GM12878 (cell line): ENCODE results near the gene EVA1A. TPM values are rescaled to one million over a fixed set of nuclear protein-coding genes. Genes with fewer than 3 reads are reported as not detected.

Experiments used
- ATAC-seq: fragments of 200-7000 bp; cut with Tn5 transposase; 3 replicates; pipeline ENCODE4 v1.9.1; 2020; ENCODE audit warnings: mild to moderate bottlenecking, moderate library complexity
- BruUV-seq: library from RNA; stranded (reverse); fragments of 400-500 nt; replicated peaks from 2 replicates; lab custom pipeline; 2021; lab: Mats Ljungman, UMichigan
- CTCF ChIA-PET: fragments of 300-600 bp; sonication (Branson Sonifier 250); formaldehyde crosslinking; extraction: SDS; loops from one replicate; lab custom pipeline; 2021; ENCODE audit warnings: inconsistent platforms; lab: Yijun Ruan, JAX
- POLR2A ChIA-PET: fragments of 350-600 bp; formaldehyde crosslinking; extraction: SDS; loops from one replicate; lab custom pipeline; 2021; ENCODE audit warnings: inconsistent platforms; lab: Charles Lee
- RAD21 ChIA-PET: fragments of 300-600 bp; sonication (Branson Sonifier 250); formaldehyde crosslinking; loops from one replicate; lab custom pipeline; 2023; ENCODE audit warnings: antibody characterized with exemption; ENCODE audit not compliant: unreplicated experiment; lab: Charles Lee
- SMC1A ChIA-PET: fragments of 300-600 bp; sonication (Branson Sonifier 250); formaldehyde crosslinking; loops from one replicate; lab custom pipeline; 2023; ENCODE audit not compliant: unreplicated experiment, uncharacterized antibody; lab: Charles Lee
- DNase-seq: peaks from one replicate; pipeline ENCODE4 v3.0.0-alpha.2; 2011; ENCODE audit warnings: low read depth, low spot score
- FAIRE-seq: peaks from 3 replicates; lab custom pipeline; 2011; peaks lifted over from hg19 to GRCh38; lab: Jason Lieb, UNC
- H2AFZ ChIP-seq: 2 replicates; pipeline ENCODE4 v1.6.0; 2011; ENCODE audit warnings: low read depth, low read length, control low read depth; ENCODE audit not compliant: control insufficient read depth
- H3K27ac ChIP-seq: 2 replicates; pipeline ENCODE4 v1.5.1; 2011; ENCODE audit warnings: control low read depth; ENCODE audit not compliant: control insufficient read depth, insufficient read depth
- H3K27me3 ChIP-seq, 2 experiments: replicated peaks in 1 of 2; 2 replicates each; pipeline versions ENCODE4 v1.6.0 to v1.6.1; 2011; ENCODE audit warnings: low read length in 1 of 2; ENCODE audit not compliant: control insufficient read depth in 2 of 2, insufficient read depth in 2 of 2
- H3K36me3 ChIP-seq, 2 experiments: 2 replicates each; pipeline ENCODE4 v1.5.1; 2011; ENCODE audit warnings: low read length in 1 of 2; ENCODE audit not compliant: control insufficient read depth in 2 of 2, insufficient read depth in 2 of 2
- H3K4me1 ChIP-seq: 2 replicates; pipeline ENCODE4 v1.6.1; 2011; ENCODE audit warnings: mild to moderate bottlenecking, low read length, moderate library complexity, mixed read lengths; ENCODE audit not compliant: control insufficient read depth, insufficient read depth
- H3K4me2 ChIP-seq: 2 replicates; pipeline ENCODE4 v1.6.0; 2011; ENCODE audit warnings: control low read depth; ENCODE audit not compliant: control insufficient read depth, insufficient read depth
- H3K4me3 ChIP-seq: fragments of 200-600 bp; sonication (generic); 2 replicates; pipeline ENCODE4 v1.5.1; 2016
- H3K79me2 ChIP-seq: 2 replicates; pipeline ENCODE4 v1.6.0; 2011; ENCODE audit warnings: low read length; ENCODE audit not compliant: control insufficient read depth, insufficient read depth
- H3K9ac ChIP-seq: 2 replicates; pipeline ENCODE4 v1.8.0; 2011; ENCODE audit warnings: low read length, control low read depth, mixed read lengths; ENCODE audit not compliant: control insufficient read depth, insufficient read depth
- H3K9me3 ChIP-seq: replicated peaks from 3 replicates; pipeline ENCODE4 v1.5.1; 2011; ENCODE audit warnings: mild to moderate bottlenecking, low read length; ENCODE audit not compliant: control insufficient read depth, insufficient read depth
- H4K20me1 ChIP-seq: 2 replicates; pipeline ENCODE4 v1.6.0; 2011; ENCODE audit not compliant: control insufficient read depth, insufficient read depth
- ASH2L ChIP-seq: fragments of 300-600, 200-600 bp; sonication (generic); IDR thresholded peaks from 2 replicates; pipeline ENCODE4 v1.6.1; 2017; ENCODE audit warnings: low read depth, mild to moderate bottlenecking, borderline replicate concordance
- BHLHE40 ChIP-seq, 2 experiments: fragments of 450-650 bp in 1 of 2; IDR thresholded peaks; 2 replicates each; pipeline ENCODE4 v1.6.1; 2011 to 2017; ENCODE audit warnings: low read depth in 2 of 2, borderline replicate concordance in 1 of 2, improper control_type of control experiment in 1 of 2, low read length in 1 of 2, mild to moderate bottlenecking in 1 of 2
- CHD2 ChIP-seq: IDR thresholded peaks from 2 replicates; pipeline ENCODE4 v1.6.1; 2011; ENCODE audit warnings: low read depth, low read length, improper control_type of control experiment, borderline replicate concordance
- DPF2 ChIP-seq: fragments of 450-650 bp; IDR thresholded peaks from 2 replicates; pipeline ENCODE4 v1.6.1; 2017; ENCODE audit warnings: mild to moderate bottlenecking
- EP300 ChIP-seq, 2 experiments: fragments of 150-350 bp in 1 of 2; IDR thresholded peaks; 2 replicates each; pipeline ENCODE4 v1.6.1; 2011 to 2012; ENCODE audit warnings: low read depth in 2 of 2, low read length in 2 of 2, borderline replicate concordance in 1 of 2, improper control_type of control experiment in 1 of 2, inconsistent platforms in 1 of 2; ENCODE audit not compliant: control insufficient read depth in 1 of 2
- IKZF1 ChIP-seq: fragments of 450-650 bp; conservative IDR thresholded peaks from 2 replicates; pipeline ENCODE4 v1.6.1; 2017; ENCODE audit warnings: antibody characterized with exemption, mild to moderate bottlenecking
- JUNB ChIP-seq: IDR thresholded peaks from 2 replicates; pipeline ENCODE4 v1.6.1; 2016; ENCODE audit warnings: antibody characterized with exemption, mild to moderate bottlenecking
- PML ChIP-seq: IDR thresholded peaks from 2 replicates; pipeline ENCODE4 v1.6.1; 2012; ENCODE audit warnings: low read length, inconsistent platforms
- POLR2A ChIP-seq: IDR thresholded peaks from 2 replicates; pipeline ENCODE4 v1.6.1; 2011; ENCODE audit warnings: low read depth, mild to moderate bottlenecking, low read length
- RUNX3 ChIP-seq: IDR thresholded peaks from 2 replicates; pipeline ENCODE4 v1.6.1; 2012; ENCODE audit warnings: low read length, inconsistent platforms
- YBX1 ChIP-seq: fragments of 450-650 bp; IDR thresholded peaks from 2 replicates; pipeline ENCODE4 v1.6.1; 2016; ENCODE audit warnings: antibody characterized with exemption
- WGBS: methylation state at CpG from one replicate; pipeline ENCODE4 v1.1.6; 2016; ENCODE audit warnings: low lambda C conversion rate; ENCODE audit not compliant: insufficient replicate concordance, insufficient coverage; ENCODE audit errors: missing lambda C conversion rate; 5-methylcytosine and 5-hydroxymethylcytosine counted together
- in situ Hi-C: fragments of 300-500 bp; cut with MboI; formaldehyde crosslinking; loops from 9 replicates; pipeline ENCODE4 v1.14.3; 2018; ENCODE audit warnings: mixed read lengths
- intact Hi-C: fragments of 100-400 bp; cut with micrococcal nuclease; formaldehyde crosslinking; loops from one replicate; pipeline ENCODE4 v1.14.2; 2022; ENCODE audit not compliant: unreplicated experiment
- polyA plus RNA-seq, 11 experiments: library from polyadenylated mRNA; depleted of rRNA in 4 of 11; unstranded in 6 of 11; stranded (reverse) in 5 of 11; fragments of >200 nt; fragmentation: Nextera tagmentation in 4 of 11; fragmentation: Illumina TruSeq in 1 of 11; extraction: Ambion mirVana in 4 of 11; extraction: Trizol in 1 of 11; gene quantifications; 1 replicate in 1 of 11; 2 replicates in 10 of 11; pipeline versions ENCODE4 v1.2.1 to v1.2.3, GENCODE V29; 2011 to 2016; ENCODE audit warnings: inconsistent platforms in 2 of 11, missing spikeins in 2 of 11, low read depth in 1 of 11
- total RNA-seq, 4 experiments: library from RNA; depleted of rRNA in 3 of 4; stranded (reverse); fragments of >200 nt in 3 of 4; fragmentation: Illumina TruSeq in 1 of 4; extraction: Trizol in 1 of 4; gene quantifications; 2 replicates each; pipeline versions ENCODE4 v1.2.1 to v1.2.3, GENCODE V29; 2013 to 2021
- TF ChIP-seq, protein P1 (sequence below): IDR thresholded peaks from 2 replicates; pipeline ENCODE4 v1.6.1; 2012; ENCODE audit warnings: low read length, inconsistent platforms
- TF ChIP-seq, protein P2 (sequence below): fragments of 450-650 bp; IDR thresholded peaks from 2 replicates; pipeline ENCODE4 v1.6.1; 2017; ENCODE audit warnings: antibody characterized with exemption, mild to moderate bottlenecking, moderate library complexity
- TF ChIP-seq, protein P3 (sequence below): fragments of 450-650 bp; IDR thresholded peaks from 2 replicates; pipeline ENCODE4 v1.6.1; 2017; ENCODE audit warnings: mild to moderate bottlenecking, moderate library complexity

EVA1A gene
- total and polyA plus RNA-seq, 10 of the 15 experiments (the other 5 are each of a cell fraction or from before 2014, with no cell fraction given), result 0.13 to 1.0 (median 0.34) TPM; not detected in 5

DNA sequence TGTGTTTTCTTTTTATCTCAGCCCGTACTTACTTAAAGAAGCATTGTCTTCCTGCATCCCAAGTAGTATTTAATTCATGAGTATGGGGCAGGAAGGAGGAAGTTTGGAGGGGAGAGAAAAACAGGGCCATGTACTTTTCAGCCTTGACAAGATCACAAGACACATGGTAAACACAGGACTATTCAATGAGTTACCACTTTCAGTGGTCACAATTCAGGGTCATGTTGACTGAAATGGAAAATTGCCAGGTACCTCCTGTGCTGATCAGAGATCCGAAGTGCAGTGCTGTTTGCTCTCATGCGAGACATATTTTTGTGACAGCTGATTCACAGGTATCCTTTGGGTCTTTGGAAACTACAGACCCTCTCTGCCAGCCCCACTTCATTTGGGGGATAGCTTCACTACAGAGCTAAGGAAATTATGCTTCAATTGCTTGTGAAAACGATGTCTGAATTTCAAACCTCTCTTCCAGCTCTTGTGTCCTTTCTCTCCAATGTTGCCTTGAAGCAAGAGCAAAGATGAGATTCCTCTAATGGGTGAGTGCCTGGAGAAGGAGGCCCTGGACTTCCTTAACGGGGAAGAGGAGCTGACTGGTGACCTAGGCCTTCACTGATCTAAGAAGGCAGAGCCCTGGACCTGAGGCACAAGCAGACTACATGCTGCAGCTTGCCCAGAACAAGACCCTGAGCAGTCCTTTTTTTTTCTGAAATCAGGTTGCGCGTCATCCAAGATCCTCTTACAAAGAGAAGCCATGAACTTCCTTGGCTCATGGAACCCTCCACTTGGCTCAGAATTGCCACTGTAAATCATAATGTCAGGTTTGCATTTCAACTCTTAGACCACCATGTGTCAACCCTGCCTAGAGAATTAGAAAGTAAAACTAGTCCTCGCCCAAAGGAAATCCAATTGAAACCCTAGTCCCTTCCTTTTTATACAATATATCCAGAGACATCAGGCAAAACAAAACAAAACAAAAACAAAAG is 44.1 kb downstream of the EVA1A start:
- intact Hi-C loops (no loop called here), in situ Hi-C loops (no loop called here)
- ChIA-PET RAD21 (no interaction called here), SMC1A (interaction anchor here (0.6 to 0.7 kb wide), 2 partner anchors 51 to 63 kb away, joined by 3 read pairs; no protein-coding TSS in a partner anchor), CTCF (interaction anchor here (1.0 kb wide), 1 partner anchor 10 kb away, joined by 3 read pairs; no protein-coding TSS in a partner anchor), POLR2A (no interaction called here)
- no peak for FAIRE-seq
- no peak overlapping the region for H2AFZ ChIP-seq
- peak; percentile 34 for DNase-seq
- H3K27ac ChIP-seq, result no peak overlapping the region
- peaks cover 2% of the 10 kb centered on the region; the same call in 1 of the 3 replicates for H3K9me3 ChIP-seq
- no peaks in the 10 kb centered on the region for H3K36me3 ChIP-seq
- no TSS peak for BruUV-seq
- ATAC-seq, result peak; percentile 78
- no peak overlapping the region for H3K4me3 ChIP-seq
- H3K4me1 ChIP-seq, result no peaks in the 10 kb centered on the region
- H3K27me3 ChIP-seq, result peaks cover 0 to 2% of the 10 kb centered on the region in 2 experiments; a peak in 1 of 4 replicates
- no peaks in the 10 kb centered on the region for H3K79me2 ChIP-seq
- no peak overlapping the region for H3K9ac ChIP-seq
- 54% methylated on average over 8 of the region's 8 CpGs for whole genome bisulfite sequencing
- no peaks in the 10 kb centered on the region for H4K20me1 ChIP-seq
- no peak overlapping the region for H3K4me2 ChIP-seq
- TF ChIP-seq EP300 (IDR thresholded peaks at IDR 0.05; ENCODE audit: borderline replicate concordance in 1 of 2, control insufficient read depth in 1 of 2, low read depth in 2 of 2, low read length in 2 of 2) (0 out of 4 replicates have a peak, but pooled peaks of 1 of the 2 experiments have one; percentile 31), DPF2 (peak; percentile 31; the same call in 1 of the 2 replicates), RUNX3 (peak; percentile 82), YBX1 (no peak), POLR2A (no peak), IKZF1 (0 out of 2 replicates have a peak, but pooled peaks have one; percentile 20), JUNB (peak; percentile 15; the same call in 1 of the 2 replicates), PML (no peak), BHLHE40 (IDR thresholded peaks at IDR 0.05; ENCODE audit: borderline replicate concordance in 1 of 2, low read depth in 2 of 2, low read length in 1 of 2) (peak in 1 of 2 experiments; percentile 47; a peak in 1 of 4 replicates), ASH2L (no peak), CHD2 (no peak)
- TF ChIP-seq, protein P1, sequence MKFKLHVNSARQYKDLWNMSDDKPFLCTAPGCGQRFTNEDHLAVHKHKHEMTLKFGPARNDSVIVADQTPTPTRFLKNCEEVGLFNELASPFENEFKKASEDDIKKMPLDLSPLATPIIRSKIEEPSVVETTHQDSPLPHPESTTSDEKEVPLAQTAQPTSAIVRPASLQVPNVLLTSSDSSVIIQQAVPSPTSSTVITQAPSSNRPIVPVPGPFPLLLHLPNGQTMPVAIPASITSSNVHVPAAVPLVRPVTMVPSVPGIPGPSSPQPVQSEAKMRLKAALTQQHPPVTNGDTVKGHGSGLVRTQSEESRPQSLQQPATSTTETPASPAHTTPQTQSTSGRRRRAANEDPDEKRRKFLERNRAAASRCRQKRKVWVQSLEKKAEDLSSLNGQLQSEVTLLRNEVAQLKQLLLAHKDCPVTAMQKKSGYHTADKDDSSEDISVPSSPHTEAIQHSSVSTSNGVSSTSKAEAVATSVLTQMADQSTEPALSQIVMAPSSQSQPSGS, result no peak
- TF ChIP-seq, protein P2, sequence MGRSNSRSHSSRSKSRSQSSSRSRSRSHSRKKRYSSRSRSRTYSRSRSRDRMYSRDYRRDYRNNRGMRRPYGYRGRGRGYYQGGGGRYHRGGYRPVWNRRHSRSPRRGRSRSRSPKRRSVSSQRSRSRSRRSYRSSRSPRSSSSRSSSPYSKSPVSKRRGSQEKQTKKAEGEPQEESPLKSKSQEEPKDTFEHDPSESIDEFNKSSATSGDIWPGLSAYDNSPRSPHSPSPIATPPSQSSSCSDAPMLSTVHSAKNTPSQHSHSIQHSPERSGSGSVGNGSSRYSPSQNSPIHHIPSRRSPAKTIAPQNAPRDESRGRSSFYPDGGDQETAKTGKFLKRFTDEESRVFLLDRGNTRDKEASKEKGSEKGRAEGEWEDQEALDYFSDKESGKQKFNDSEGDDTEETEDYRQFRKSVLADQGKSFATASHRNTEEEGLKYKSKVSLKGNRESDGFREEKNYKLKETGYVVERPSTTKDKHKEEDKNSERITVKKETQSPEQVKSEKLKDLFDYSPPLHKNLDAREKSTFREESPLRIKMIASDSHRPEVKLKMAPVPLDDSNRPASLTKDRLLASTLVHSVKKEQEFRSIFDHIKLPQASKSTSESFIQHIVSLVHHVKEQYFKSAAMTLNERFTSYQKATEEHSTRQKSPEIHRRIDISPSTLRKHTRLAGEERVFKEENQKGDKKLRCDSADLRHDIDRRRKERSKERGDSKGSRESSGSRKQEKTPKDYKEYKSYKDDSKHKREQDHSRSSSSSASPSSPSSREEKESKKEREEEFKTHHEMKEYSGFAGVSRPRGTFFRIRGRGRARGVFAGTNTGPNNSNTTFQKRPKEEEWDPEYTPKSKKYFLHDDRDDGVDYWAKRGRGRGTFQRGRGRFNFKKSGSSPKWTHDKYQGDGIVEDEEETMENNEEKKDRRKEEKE, result no peak
- TF ChIP-seq, protein P3, sequence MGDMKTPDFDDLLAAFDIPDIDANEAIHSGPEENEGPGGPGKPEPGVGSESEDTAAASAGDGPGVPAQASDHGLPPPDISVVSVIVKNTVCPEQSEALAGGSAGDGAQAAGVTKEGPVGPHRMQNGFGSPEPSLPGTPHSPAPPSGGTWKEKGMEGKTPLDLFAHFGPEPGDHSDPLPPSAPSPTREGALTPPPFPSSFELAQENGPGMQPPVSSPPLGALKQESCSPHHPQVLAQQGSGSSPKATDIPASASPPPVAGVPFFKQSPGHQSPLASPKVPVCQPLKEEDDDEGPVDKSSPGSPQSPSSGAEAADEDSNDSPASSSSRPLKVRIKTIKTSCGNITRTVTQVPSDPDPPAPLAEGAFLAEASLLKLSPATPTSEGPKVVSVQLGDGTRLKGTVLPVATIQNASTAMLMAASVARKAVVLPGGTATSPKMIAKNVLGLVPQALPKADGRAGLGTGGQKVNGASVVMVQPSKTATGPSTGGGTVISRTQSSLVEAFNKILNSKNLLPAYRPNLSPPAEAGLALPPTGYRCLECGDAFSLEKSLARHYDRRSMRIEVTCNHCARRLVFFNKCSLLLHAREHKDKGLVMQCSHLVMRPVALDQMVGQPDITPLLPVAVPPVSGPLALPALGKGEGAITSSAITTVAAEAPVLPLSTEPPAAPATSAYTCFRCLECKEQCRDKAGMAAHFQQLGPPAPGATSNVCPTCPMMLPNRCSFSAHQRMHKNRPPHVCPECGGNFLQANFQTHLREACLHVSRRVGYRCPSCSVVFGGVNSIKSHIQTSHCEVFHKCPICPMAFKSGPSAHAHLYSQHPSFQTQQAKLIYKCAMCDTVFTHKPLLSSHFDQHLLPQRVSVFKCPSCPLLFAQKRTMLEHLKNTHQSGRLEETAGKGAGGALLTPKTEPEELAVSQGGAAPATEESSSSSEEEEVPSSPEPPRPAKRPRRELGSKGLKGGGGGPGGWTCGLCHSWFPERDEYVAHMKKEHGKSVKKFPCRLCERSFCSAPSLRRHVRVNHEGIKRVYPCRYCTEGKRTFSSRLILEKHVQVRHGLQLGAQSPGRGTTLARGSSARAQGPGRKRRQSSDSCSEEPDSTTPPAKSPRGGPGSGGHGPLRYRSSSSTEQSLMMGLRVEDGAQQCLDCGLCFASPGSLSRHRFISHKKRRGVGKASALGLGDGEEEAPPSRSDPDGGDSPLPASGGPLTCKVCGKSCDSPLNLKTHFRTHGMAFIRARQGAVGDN, result no peak
